CD4-positive, alpha-beta T cell (primary cell): ENCODE data around the gene PCED1B. TPM values are rescaled to one million over a fixed set of nuclear protein-coding genes. Genes with fewer than 3 reads are reported as not detected.

ENCODE experiments used
- ATAC-seq: fragments of 200-7000 bp; cut with Tn5 transposase; one replicate; pipeline ENCODE4 v1.10.0; 2022; ENCODE audit warnings: mild to moderate bottlenecking; ENCODE audit not compliant: poor library complexity
- CTCF ChIA-PET: fragments of 350-600 bp; sonication (Branson Sonifier 250); formaldehyde crosslinking; loops from one replicate; lab custom pipeline; 2021; ENCODE audit warnings: antibody characterized with exemption, inconsistent platforms; lab: Charles Lee
- POLR2A ChIA-PET: fragments of 350-600 bp; sonication (Branson Sonifier 250); formaldehyde crosslinking; loops from one replicate; lab custom pipeline; 2021; ENCODE audit warnings: antibody characterized with exemption, inconsistent platforms; lab: Charles Lee
- DNase-seq, 14 experiments: peaks; one replicate each; pipeline ENCODE4 v3.0.0-alpha.2; 2013 to 2020; ENCODE audit warnings: mixed read lengths in 2 of 14
- H3K27ac ChIP-seq, 2 donors: one replicate each; pipeline versions ENCODE4 v1.5.1 to v1.7.0; 2013; ENCODE audit warnings: low read length in 2 of 2, low read depth in 1 of 2, mild to moderate bottlenecking in 1 of 2
- H3K27me3 ChIP-seq, 2 experiments: 1 replicate in 1 of 2; 2 replicates in 1 of 2; pipeline versions ENCODE4 v1.6.1 to v1.7.0; 2013; ENCODE audit warnings: low read length in 2 of 2, control low read depth in 1 of 2, mild to moderate bottlenecking in 1 of 2, moderate library complexity in 1 of 2; ENCODE audit not compliant: insufficient read depth in 2 of 2, control insufficient read depth in 1 of 2
- H3K36me3 ChIP-seq: one replicate; pipeline ENCODE4 v1.6.1; 2013; ENCODE audit warnings: low read length, control low read depth; ENCODE audit not compliant: insufficient read depth
- H3K4me1 ChIP-seq: one replicate; pipeline ENCODE4 v1.6.1; 2013; ENCODE audit warnings: low read length, control low read depth; ENCODE audit not compliant: insufficient read depth
- H3K4me3 ChIP-seq: one replicate; pipeline ENCODE4 v1.5.1; 2013; ENCODE audit warnings: mild to moderate bottlenecking, low read length, moderate library complexity
- H3K9me3 ChIP-seq, 2 experiments: 1 replicate in 1 of 2; 2 replicates in 1 of 2; pipeline versions ENCODE4 v1.6.1 to v1.7.0; 2013; ENCODE audit warnings: low read length in 2 of 2, mild to moderate bottlenecking in 2 of 2, control low read depth in 1 of 2, moderate library complexity in 1 of 2; ENCODE audit not compliant: control insufficient read depth in 1 of 2, insufficient read depth in 1 of 2
- H3K27ac Mint-ChIP-seq: one replicate; pipeline ENCODE4 v1.8.0; 2020; ENCODE audit warnings: mixed read lengths
- H3K27me3 Mint-ChIP-seq: one replicate; pipeline ENCODE4 v1.8.0; 2021; ENCODE audit warnings: mixed read lengths
- H3K36me3 Mint-ChIP-seq: one replicate; pipeline ENCODE4 v1.8.0; 2021; ENCODE audit warnings: low read depth, mixed read lengths
- H3K4me1 Mint-ChIP-seq: one replicate; pipeline ENCODE4 v1.8.0; 2021; ENCODE audit warnings: low read depth, mixed read lengths
- H3K4me3 Mint-ChIP-seq: one replicate; pipeline ENCODE4 v1.8.0; 2020; ENCODE audit warnings: mild to moderate bottlenecking, mixed read lengths
- H3K9me3 Mint-ChIP-seq: one replicate; pipeline ENCODE4 v1.8.0; 2020; ENCODE audit warnings: mixed read lengths
- intact Hi-C, 2 experiments: fragments of 100-400 bp; cut with DNase I in 1 of 2; cut with micrococcal nuclease in 1 of 2; formaldehyde crosslinking; loops; one replicate each; pipeline versions ENCODE4 v1.15.1 to v1.9.0; 2023 to 2025; cut with DNase I, micrococcal nuclease
- total RNA-seq, 174 experiments: library from RNA in 2 of 174; stranded (reverse) in 2 of 174; gene quantifications; one replicate each; pipeline ENCODE4 v1.2.3 and lab custom pipeline; 2021 to 2026
- TF ChIP-seq, protein P1 (sequence below): fragments of 200-600 bp; IDR thresholded peaks from one replicate; pipeline ENCODE4 v1.8.0; 2022; ENCODE audit warnings: antibody characterized with exemption, mild to moderate bottlenecking

PCED1B gene
- total RNA-seq, 2 experiments from 2014 or later = 18.7 to 20.0 TPM

DNA sequence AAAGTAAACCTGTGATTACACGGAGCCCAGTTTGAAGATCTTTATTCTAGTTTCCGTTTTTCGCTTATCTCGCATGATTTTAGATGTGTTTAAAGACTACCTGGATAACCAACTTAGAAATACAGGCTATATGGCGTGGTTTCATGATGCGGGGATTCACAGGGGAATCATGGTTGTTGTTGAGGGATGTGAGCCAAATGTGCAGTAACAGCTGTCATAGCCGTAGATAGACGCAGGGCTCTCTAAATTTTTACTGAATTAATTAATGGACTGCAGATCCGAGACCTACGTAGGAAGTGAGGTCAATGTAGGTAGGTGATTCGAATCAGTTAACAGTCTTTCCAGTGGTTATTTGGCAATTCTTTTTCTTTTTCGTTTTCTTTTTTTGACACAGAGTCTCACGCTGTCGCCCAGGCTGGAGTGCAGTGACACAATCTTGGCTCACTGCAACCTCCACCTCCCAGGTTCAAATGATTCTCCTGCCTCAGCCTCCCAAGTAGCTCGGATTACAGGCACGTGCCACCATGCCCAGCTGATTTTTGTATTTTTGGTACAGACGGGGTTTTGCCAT is 145.2 kb downstream of the PCED1B start:
- POLR2A ChIA-PET = interaction anchor here (0.6 to 1.1 kb wide), 2 partner anchors 9 to 69 kb away, joined by 3 to 4 read pairs; no protein-coding TSS in a partner anchor

DNA sequence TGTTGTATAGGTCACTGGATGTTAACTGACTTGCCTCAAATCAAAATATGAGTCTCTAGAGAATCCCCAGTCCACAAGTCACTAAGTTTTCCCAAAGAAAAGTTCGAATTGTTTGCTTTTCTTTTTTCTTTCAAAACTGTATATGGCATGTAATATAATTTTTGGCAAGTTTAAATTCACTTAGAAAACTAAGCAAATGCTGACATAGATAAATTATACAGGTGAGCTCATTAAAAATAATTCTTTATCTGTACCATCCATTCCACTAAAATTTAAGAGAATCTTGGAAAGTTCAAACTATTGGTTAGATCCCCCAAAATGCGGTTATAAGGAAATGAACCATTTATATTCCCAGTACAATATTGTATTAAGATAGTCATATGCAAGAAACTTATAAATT is 145.9 kb downstream of the PCED1B start:
- intact Hi-C loops = no loop called here
- peaks cover 90% of the 10 kb centered on the region for H3K36me3 Mint-ChIP-seq

More for the DNA sequence above, 145.2 kb downstream of the PCED1B start:
- Histone ChIP-seq H3K36me3 (peaks cover 79% of the 10 kb centered on the region), H3K27me3 (no peaks in the 10 kb centered on the region), H3K9me3 (no peaks in the 10 kb centered on the region), H3K4me3 (no peak overlapping the region), H3K4me1 (peaks cover 71% of the 10 kb centered on the region), H3K27ac (no peak overlapping the region)
- Mint-ChIP-seq H3K4me3 (peak overlapping the region; percentile 3), H3K9me3 (no peaks in the 10 kb centered on the region), H3K27me3 (no peaks in the 10 kb centered on the region), H3K4me1 (peaks cover 67% of the 10 kb centered on the region), H3K27ac (peak overlapping the region; percentile 82), H3K36me3 (peaks cover 87% of the 10 kb centered on the region)
- DNase-seq (no peak), ATAC-seq (no peak)
- intact Hi-C loops = loop anchor here in 1 of 2 experiments (5.0 kb wide), 1 partner anchor 83 kb away; no protein-coding TSS in a partner anchor
- TF ChIP-seq, protein P1, sequence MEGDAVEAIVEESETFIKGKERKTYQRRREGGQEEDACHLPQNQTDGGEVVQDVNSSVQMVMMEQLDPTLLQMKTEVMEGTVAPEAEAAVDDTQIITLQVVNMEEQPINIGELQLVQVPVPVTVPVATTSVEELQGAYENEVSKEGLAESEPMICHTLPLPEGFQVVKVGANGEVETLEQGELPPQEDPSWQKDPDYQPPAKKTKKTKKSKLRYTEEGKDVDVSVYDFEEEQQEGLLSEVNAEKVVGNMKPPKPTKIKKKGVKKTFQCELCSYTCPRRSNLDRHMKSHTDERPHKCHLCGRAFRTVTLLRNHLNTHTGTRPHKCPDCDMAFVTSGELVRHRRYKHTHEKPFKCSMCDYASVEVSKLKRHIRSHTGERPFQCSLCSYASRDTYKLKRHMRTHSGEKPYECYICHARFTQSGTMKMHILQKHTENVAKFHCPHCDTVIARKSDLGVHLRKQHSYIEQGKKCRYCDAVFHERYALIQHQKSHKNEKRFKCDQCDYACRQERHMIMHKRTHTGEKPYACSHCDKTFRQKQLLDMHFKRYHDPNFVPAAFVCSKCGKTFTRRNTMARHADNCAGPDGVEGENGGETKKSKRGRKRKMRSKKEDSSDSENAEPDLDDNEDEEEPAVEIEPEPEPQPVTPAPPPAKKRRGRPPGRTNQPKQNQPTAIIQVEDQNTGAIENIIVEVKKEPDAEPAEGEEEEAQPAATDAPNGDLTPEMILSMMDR = no peak
- CTCF ChIA-PET = no interaction called here

DNA sequence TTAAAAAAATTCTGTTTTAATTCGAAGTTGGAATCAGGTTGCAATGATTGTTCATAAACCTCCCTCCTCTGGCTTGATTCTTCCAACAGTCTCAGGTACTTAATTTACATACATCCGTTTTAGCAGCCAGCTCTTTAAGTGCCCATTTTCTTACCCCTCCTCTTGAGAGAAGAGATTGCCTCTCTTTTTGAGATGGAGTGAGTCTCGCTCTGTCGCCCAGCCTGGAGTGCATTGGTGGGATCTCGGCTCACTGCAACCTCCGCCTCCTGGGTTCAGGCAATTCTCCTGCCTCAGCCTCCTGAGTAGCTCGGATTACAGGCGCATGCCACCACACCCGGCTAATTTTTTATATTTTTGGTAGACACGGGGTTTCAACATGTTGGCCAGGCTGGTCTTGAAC is 146.8 kb downstream of the PCED1B start:
- peaks cover 61% of the 10 kb centered on the region for H3K4me1 Mint-ChIP-seq
- Histone ChIP-seq H3K4me3 (no peak overlapping the region), H3K27ac (no peak overlapping the region), H3K27me3 (no peaks in the 10 kb centered on the region), H3K4me1 (peaks cover 59% of the 10 kb centered on the region), H3K9me3 (no peaks in the 10 kb centered on the region), H3K36me3 (peaks cover 85% of the 10 kb centered on the region)
- H3K9me3 Mint-ChIP-seq = no peaks in the 10 kb centered on the region
- intact Hi-C loops = no loop called here
- DNase-seq (no peak), ATAC-seq (no peak)
- ChIA-PET CTCF (interaction anchor here (1.0 to 1.6 kb wide), 6 partner anchors 10 to 171 kb away, joined by 3 to 5 read pairs (median 4); partner anchors contain the start of genes AMIGO2 and PCED1B), POLR2A (interaction anchor here (1.1 to 1.4 kb wide), 2 partner anchors 8 to 50 kb away, joined by 4 to 6 read pairs; no protein-coding TSS in a partner anchor)
- peaks cover 93% of the 10 kb centered on the region for H3K36me3 Mint-ChIP-seq
- H3K27me3 Mint-ChIP-seq = no peaks in the 10 kb centered on the region
- TF ChIP-seq, protein P1 = no peak
- H3K4me3 Mint-ChIP-seq = no peak overlapping the region
- peak overlapping the region; percentile 82 for H3K27ac Mint-ChIP-seq

More for the DNA sequence above, 145.9 kb downstream of the PCED1B start:
- ATAC-seq (no peak), DNase-seq (no peak)
- Histone ChIP-seq H3K27me3 (no peaks in the 10 kb centered on the region), H3K4me3 (no peak overlapping the region), H3K9me3 (no peaks in the 10 kb centered on the region), H3K27ac (no peak overlapping the region), H3K36me3 (peaks cover 82% of the 10 kb centered on the region), H3K4me1 (peaks cover 64% of the 10 kb centered on the region)
- Mint-ChIP-seq H3K9me3 (no peaks in the 10 kb centered on the region), H3K4me1 (peaks cover 62% of the 10 kb centered on the region), H3K27me3 (no peaks in the 10 kb centered on the region), H3K27ac (peak overlapping the region; percentile 82), H3K4me3 (no peak overlapping the region)
- ChIA-PET POLR2A (interaction anchor here (1.1 to 1.4 kb wide), 2 partner anchors 10 to 51 kb away, joined by 4 read pairs; no protein-coding TSS in a partner anchor), CTCF (interaction anchor here (1.0 to 1.1 kb wide), 2 partner anchors 14 to 146 kb away, joined by 3 to 4 read pairs; partner anchors contain the start of genes AMIGO2 and PCED1B)
- TF ChIP-seq, protein P1 = no peak
